Activated CD8-positive, alpha-beta memory T cell treated with anti-CD3 and anti-CD28 coated beads for 36 hours (primary cell): Measurements from ENCODE around the gene RPUSD4. TPM values are rescaled to one million over a fixed set of nuclear protein-coding genes. Genes with fewer than 3 reads are reported as not detected.

Source experiments
- CTCF ChIA-PET: fragments of 350-600 bp; sonication (Branson Sonifier 250); formaldehyde crosslinking; loops from one replicate; lab custom pipeline; 2021; ENCODE audit warnings: antibody characterized with exemption; lab: Charles Lee
- POLR2A ChIA-PET: fragments of 350-600 bp; sonication (Branson Sonifier 250); formaldehyde crosslinking; loops from one replicate; lab custom pipeline; 2021; ENCODE audit warnings: antibody characterized with exemption; lab: Charles Lee
- total RNA-seq, 2 experiments: library from RNA; stranded (reverse); gene quantifications; one replicate each; pipeline ENCODE4 v1.2.3, GENCODE V29; 2021

The RPUSD4 gene
- total RNA-seq, 2 experiments from 2014 or later, result 46.9 to 49.3 TPM

DNA sequence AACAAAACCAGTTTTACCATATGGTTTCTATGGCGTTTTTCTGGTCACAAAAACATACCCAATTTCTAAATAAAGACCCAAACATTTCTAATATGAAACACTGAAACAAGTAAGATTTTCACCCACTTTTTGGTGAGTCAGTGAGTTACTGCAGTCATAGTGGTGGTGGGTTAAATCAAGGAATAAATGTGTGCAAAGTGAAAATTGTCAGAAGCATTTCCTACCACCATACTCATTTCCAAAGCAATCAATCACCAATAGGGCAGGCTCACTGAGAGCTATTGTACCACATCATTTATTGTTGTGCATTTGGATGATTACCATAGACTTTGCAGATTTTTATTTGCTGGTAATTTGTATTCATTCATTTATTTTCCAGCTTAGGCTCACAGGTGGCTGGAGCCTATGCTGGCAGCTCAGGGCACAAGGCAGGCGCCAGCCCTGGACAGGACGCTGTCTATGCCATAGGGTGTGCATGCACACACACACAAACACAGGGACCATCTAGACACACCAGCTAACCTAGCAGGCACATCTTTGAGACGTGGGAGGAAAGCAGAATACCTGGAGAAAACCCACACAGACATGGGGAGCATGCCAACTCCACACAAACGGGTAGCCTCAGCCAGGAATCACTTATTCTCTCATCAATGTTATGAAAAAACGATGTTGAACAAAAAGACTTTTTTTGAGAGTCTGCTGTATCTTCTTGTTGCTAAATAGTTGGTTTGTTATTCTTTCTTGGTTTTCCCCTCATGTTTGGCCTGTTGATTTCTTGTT, 5.3 kb upstream of the RPUSD4 start:
- POLR2A ChIA-PET, result no interaction called here
- CTCF ChIA-PET, result no interaction called here

GRCh38 chr11:126214841-126215240, 3.4 kb upstream of the RPUSD4 start:
- CTCF ChIA-PET, result interaction anchor here (0.7 kb wide), 1 partner anchor 262 kb away, joined by 3 read pairs; no protein-coding TSS in a partner anchor
- POLR2A ChIA-PET, result no interaction called here

GRCh38 chr11:126214441-126214840, 3.0 kb upstream of the RPUSD4 start:
- POLR2A ChIA-PET, result no interaction called here
- CTCF ChIA-PET, result interaction anchor here (0.7 to 1.4 kb wide), 2 partner anchors 262 to 266 kb away, joined by 3 read pairs; no protein-coding TSS in a partner anchor

- POLR2A ChIA-PET, result interaction anchor here (0.5 to 1.0 kb wide), 2 partner anchors 9 to 72 kb away, joined by 3 to 8 read pairs; no protein-coding TSS in a partner anchor
- CTCF ChIA-PET, result no interaction called here
Measured at GRCh38 chr11:126212089-126212660, 725 bp upstream of the RPUSD4 start.

DNA sequence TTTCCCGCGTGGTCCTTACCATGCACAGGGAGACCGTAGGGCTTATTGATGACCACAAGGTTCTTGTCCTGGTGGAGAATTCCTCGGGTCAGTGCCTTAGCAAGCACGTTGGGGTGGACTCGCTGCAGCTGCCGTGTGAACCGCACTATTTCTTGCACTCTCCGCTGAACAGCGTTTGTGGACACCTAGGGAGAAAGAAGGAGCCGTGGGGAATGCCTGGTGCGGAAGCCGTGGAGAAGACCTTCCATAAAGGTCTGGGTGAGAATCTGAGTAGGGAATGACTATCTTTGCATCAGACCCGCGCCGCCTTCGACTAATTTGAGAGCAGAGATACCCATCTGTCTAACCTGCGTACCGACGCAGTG, 597 bp downstream of the RPUSD4 start:
- ChIA-PET POLR2A (interaction anchor here (0.6 kb wide), 1 partner anchor 308 kb away, joined by 5 read pairs; the partner anchor contains the start of gene PUS3), CTCF (no interaction called here)

GRCh38 chr11:126207896-126208295, 3.6 kb downstream of the RPUSD4 start:
- ChIA-PET CTCF (no interaction called here), POLR2A (no interaction called here)

GRCh38 chr11:126205359-126205758, 6.1 kb downstream of the RPUSD4 start:
- CTCF ChIA-PET, result no interaction called here
- POLR2A ChIA-PET, result no interaction called here

- ChIA-PET POLR2A (interaction anchor here (1.4 kb wide), 1 partner anchor 9 kb away, joined by 3 read pairs; the partner anchor contains the start of genes FAM118B and RPUSD4), CTCF (no interaction called here)
Measured at GRCh38 chr11:126202646-126203359, 8.6 kb downstream of the RPUSD4 start.

GRCh38 chr11:126198648-126199047, 12.8 kb downstream of the RPUSD4 start:
- CTCF ChIA-PET, result no interaction called here
- POLR2A ChIA-PET, result interaction anchor here (0.6 kb wide), 1 partner anchor 608 kb away, joined by 3 read pairs; no protein-coding TSS in a partner anchor

DNA sequence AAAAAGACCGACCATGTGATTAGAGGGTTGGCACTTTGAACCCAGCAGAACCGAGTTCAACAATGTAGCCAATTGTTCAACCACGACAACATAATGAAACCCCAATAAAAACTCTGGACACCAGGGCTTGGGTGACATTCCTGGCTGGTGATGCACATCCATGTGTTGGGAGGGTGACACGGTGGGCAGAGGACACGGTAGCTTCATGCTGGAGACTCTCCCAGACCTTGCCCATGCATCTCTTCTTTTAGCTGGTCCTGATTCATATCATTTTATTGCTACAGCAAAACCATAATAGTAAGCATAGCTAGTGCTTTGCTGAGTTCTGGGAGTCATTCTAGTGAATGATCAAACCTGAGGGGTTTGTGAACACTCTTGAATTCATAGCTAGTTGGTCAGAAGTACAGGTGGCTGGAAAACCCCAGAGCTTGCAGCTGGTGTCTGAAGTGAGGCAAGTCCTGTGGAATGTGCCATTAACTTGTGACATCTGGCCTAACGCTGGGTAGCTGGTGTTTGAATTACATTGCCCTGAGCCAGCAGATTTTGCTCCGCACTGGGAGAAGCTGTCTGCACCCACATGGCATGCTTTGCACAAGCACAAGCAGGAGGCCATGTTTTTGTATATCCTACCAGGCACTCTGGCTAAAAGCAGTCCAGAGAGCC, 14.0 kb downstream of the RPUSD4 start:
- ChIA-PET CTCF (no interaction called here), POLR2A (no interaction called here)

DNA sequence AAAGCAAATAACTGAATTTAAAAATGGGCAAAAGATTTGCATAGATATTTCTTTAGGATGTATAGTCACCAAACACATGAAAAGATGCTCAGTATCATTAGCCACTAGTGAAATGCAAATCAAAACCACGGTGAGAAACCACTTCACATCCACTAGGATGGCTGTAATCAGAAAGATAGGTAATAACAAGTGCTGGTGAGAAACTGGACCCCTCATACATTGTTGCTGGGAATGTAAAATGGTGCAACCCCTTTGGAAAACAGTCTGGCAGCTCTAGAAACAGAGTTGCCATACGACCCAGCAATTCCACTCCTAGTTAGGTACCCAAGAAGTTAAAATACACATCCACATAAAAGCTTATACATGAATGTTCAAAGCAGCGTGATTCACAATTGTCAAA, 16.3 kb downstream of the RPUSD4 start:
- CTCF ChIA-PET, result no interaction called here
- POLR2A ChIA-PET, result no interaction called here

DNA sequence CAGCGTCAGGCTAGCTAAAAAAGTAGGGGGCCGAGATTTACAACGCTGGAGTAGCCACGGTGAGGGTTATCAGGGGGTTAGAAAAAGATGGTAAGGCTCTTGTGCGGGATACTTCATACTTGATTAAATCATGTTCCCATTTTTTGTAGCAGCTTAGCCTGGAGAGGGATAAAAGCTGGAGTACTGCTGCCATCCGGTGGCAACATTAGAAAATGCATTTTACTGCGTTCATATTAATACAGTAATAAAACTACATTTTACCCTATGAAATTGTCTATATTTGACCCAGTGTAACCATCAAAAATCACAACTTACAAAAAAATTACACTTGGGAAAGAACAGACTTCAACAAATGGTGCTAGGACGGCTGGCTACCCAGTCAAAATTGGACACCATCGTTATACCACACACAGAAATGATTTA, 17.3 kb downstream of the RPUSD4 start:
- CTCF ChIA-PET, result interaction anchor here (0.6 to 1.8 kb wide), 7 partner anchors 118 to 273 kb away, joined by 3 to 5 read pairs (median 4); no protein-coding TSS in a partner anchor
- POLR2A ChIA-PET, result no interaction called here

DNA sequence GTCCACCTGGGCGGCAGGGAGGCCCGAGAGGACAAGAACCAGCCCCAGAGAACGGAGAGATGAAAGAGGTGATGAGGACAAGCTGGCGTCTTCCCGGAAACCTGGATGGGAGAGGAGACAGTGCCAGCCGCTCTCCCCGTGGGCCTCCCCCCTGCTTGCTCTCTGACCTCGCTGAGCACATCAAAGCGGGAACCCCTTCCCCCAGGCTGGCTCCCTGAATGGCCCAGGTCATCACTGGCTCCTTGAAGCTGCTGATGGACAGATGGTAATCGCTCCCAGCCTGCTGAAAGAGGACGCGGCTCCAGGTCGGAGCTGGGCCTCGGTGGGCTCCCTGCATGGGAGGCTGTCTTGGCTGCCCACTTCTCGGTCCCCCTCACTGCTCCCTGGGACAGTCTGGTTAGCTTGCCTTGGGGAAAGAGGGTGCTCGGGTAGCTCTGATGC, 18.4 kb downstream of the RPUSD4 start:
- CTCF ChIA-PET, result interaction anchor here (0.5 to 1.8 kb wide), 5 partner anchors 116 to 272 kb away, joined by 3 to 5 read pairs (median 4); no protein-coding TSS in a partner anchor
- POLR2A ChIA-PET, result no interaction called here

- ChIA-PET POLR2A (no interaction called here), CTCF (no interaction called here)
Measured at GRCh38 chr11:126192361-126192760, 19.1 kb downstream of the RPUSD4 start.

DNA sequence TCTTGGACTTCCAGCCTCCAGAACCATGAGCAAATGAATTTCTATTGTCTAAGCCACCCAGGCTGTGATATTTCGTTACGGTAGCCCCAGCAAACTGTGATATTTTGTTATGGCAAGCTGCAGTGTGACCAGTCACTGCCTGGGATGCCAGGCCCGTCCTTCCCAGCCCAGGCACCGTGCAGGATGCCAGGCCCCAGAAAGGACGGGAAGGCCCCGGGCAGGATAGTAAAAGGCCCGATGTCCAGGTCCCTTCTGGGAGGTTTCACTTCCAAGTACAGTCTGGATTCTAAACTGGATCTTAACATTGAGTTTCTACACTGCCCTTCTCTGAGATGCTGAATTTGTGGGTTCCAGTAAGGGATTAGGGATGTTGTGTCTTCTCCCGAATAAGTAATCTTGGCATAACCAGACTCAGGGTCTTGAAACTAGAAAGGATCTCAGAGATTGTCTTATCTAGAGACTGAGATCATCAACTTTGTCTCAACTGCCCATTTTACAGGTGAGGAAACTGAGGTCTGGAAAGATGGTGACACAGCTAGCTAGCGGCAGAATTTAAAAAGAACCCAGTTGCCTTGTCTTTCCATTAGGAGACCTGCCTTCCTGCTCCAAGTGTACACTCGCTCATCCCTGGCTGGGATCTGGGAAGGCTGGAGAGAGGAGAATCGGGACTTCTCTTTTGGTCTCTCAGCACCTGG, 19.9 kb downstream of the RPUSD4 start:
- ChIA-PET POLR2A (no interaction called here), CTCF (no interaction called here)

- ChIA-PET CTCF (interaction anchor here (0.7 kb wide), 1 partner anchor 95 kb away, joined by 3 read pairs; no protein-coding TSS in a partner anchor), POLR2A (no interaction called here)
Measured at GRCh38 chr11:126190792-126191191, 20.7 kb downstream of the RPUSD4 start.

DNA sequence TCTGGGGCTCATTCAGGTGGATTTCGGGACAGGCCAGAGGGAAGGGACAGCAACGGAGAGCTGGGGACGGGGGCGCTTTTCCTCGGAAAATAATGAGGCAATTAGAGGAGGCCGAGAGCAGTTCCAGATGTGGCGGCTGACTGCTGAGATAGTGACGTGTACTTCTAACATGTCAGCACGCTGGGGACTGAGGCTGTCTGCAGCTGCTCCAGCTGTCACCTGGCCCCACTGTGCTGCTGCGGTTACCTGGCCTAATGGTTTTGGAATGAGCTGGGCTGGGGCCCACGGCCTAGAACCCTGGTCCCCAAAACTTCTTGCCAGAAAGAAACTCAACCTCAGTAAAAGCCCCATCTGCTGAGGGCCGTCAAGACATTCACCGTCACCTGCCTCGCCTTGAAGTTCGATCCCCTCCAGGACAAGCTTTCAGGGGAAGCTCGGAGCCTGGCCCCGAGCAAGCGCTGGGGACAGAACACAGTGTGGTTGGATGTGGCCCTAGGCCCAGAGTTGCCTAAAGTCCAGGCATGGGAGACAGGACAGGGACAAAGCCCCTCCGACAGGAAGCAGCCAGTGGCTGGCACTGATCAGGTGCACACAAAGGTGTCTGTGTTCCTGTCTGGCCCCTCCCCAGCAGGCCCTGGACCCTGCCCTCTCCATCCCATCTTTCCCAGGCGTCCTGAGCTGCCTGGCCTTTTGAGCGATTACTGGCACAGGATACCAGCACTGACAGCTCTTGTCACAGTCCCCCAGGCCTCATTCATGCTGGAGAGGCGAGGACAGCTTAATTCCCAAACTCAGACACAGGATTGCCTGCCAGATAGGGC, 22.1 kb downstream of the RPUSD4 start:
- ChIA-PET POLR2A (no interaction called here), CTCF (interaction anchor here (0.6 to 0.9 kb wide), 2 partner anchors 44 to 246 kb away, joined by 3 to 7 read pairs; no protein-coding TSS in a partner anchor)
